ENCODE data around the gene ZNF586.
"Not testable (repeated sequence)": the region's sequence is repeated elsewhere in the genome, so short reads cannot be mapped to it uniquely, and the experiment has no call there.

The ZNF586 gene

GRCh38 chr19:57769345-57770131 lies at the start of gene ZNF586:
ZNF586 (plus strand) TSS chr19:57769676; CDS start chr19:57769843, 167 bp downstream.
- DNase-seq, result peak; percentile 85

- no peak for DNase-seq
Measured at GRCh38 chr19:57719901-57720519, 49.5 kb upstream of the ZNF586 start.

- no peak for DNase-seq
Measured at GRCh38 chr19:57720878-57721277, 48.6 kb upstream of the ZNF586 start.

- not testable (repeated sequence) for DNase-seq
Measured at GRCh38 chr19:57738320-57738719, 31.2 kb upstream of the ZNF586 start.

- DNase-seq, result not testable (repeated sequence)
Measured at GRCh38 chr19:57738770-57739169, 30.7 kb upstream of the ZNF586 start.

GRCh38 chr19:57746580-57747471 lies 22.6 kb upstream of the ZNF586 start, which contains the start of gene ZNF776:
ZNF776 (plus strand) TSS chr19:57746815; CDS start chr19:57747059, 244 bp downstream.
- peak; percentile 74 for DNase-seq

GRCh38 chr19:57747472-57747807 lies 22.0 kb upstream of the ZNF586 start:
- no peak for DNase-seq

- no peak for DNase-seq
Measured at GRCh38 chr19:57748029-57748428, 21.4 kb upstream of the ZNF586 start.

GRCh38 chr19:57754091-57754673 lies 15.3 kb upstream of the ZNF586 start:
- DNase-seq, result no peak

- DNase-seq, result no peak
Measured at GRCh38 chr19:57755031-57755430, 14.4 kb upstream of the ZNF586 start.

- DNase-seq, result no peak
Measured at GRCh38 chr19:57757941-57758340, 11.5 kb upstream of the ZNF586 start.

- DNase-seq, result no peak
Measured at GRCh38 chr19:57759096-57759495, 10.4 kb upstream of the ZNF586 start.

- DNase-seq, result no peak
Measured at GRCh38 chr19:57771417-57771816, 1.9 kb downstream of the ZNF586 start.

GRCh38 chr19:57773488-57773887 lies 4.0 kb downstream of the ZNF586 start:
- DNase-seq, result no peak

GRCh38 chr19:57776764-57777296 lies 7.4 kb downstream of the ZNF586 start:
- no peak for DNase-seq

- no peak for DNase-seq
Measured at GRCh38 chr19:57778336-57778735, 8.9 kb downstream of the ZNF586 start.

- DNase-seq, result no peak
Measured at GRCh38 chr19:57779220-57779845, 9.9 kb downstream of the ZNF586 start.

GRCh38 chr19:57786286-57786685 lies 16.8 kb downstream of the ZNF586 start:
- no peak for DNase-seq

GRCh38 chr19:57786906-57787305 lies 17.4 kb downstream of the ZNF586 start:
- no peak for DNase-seq

- no peak for DNase-seq
Measured at GRCh38 chr19:57788114-57788692, 18.7 kb downstream of the ZNF586 start.

- no peak for DNase-seq
Measured at GRCh38 chr19:57789288-57789687, 19.8 kb downstream of the ZNF586 start.

- DNase-seq, result not testable (repeated sequence)
Measured at GRCh38 chr19:57796580-57796979, 27.1 kb downstream of the ZNF586 start.
